T-helper 2 cell treated with Interferon-gamma antibody and Interleukin-4, amounts not matched to agents 5 μg/mL and 100 μg/mL, for 36 hours (primary cell): ENCODE results near the gene AMZ2.

Source experiments
- DNase-seq: peaks from one replicate; pipeline ENCODE4 v3.0.0; 2021; ENCODE audit warnings: low spot score
- H3K27ac Mint-ChIP-seq: one replicate; pipeline ENCODE4 v1.8.0; 2021; ENCODE audit warnings: mild to moderate bottlenecking, mixed read lengths
- H3K27me3 Mint-ChIP-seq: one replicate; pipeline ENCODE4 v1.8.0; 2021; ENCODE audit warnings: low read depth, mixed read lengths
- H3K36me3 Mint-ChIP-seq: one replicate; pipeline ENCODE4 v1.8.0; 2021; ENCODE audit warnings: low read depth, mixed read lengths
- H3K4me1 Mint-ChIP-seq: one replicate; pipeline ENCODE4 v1.8.0; 2021; ENCODE audit warnings: low read depth, mixed read lengths
- H3K4me3 Mint-ChIP-seq: one replicate; pipeline ENCODE4 v1.8.0; 2022; ENCODE audit warnings: mild to moderate bottlenecking, moderate library complexity, mixed read lengths
- H3K9me3 Mint-ChIP-seq: one replicate; pipeline ENCODE4 v1.8.0; 2021; ENCODE audit warnings: mixed read lengths

AMZ2 gene

GRCh38 chr17:68296217-68297191 lies 48.7 kb downstream of the AMZ2 start:
- peak overlapping the region; percentile 72 for H3K4me3 Mint-ChIP-seq
- H3K36me3 Mint-ChIP-seq, result peaks cover 5% of the 10 kb centered on the region
- H3K27me3 Mint-ChIP-seq, result peaks cover 3% of the 10 kb centered on the region
- peaks cover 56% of the 10 kb centered on the region for H3K4me1 Mint-ChIP-seq
- peak overlapping the region; percentile 92 for H3K27ac Mint-ChIP-seq
- no peaks in the 10 kb centered on the region for H3K9me3 Mint-ChIP-seq
- DNase-seq, result peak; percentile 57

- H3K27ac Mint-ChIP-seq, result peak overlapping the region; percentile 92
- DNase-seq, result no peak
Measured at GRCh38 chr17:68297195-68297594, 49.4 kb downstream of the AMZ2 start.

GRCh38 chr17:68298601-68299000 lies 50.8 kb downstream of the AMZ2 start:
- Mint-ChIP-seq H3K27ac (peak overlapping the region; percentile 36), H3K4me3 (no peak overlapping the region), H3K9me3 (no peaks in the 10 kb centered on the region), H3K36me3 (peaks cover 5% of the 10 kb centered on the region), H3K4me1 (peaks cover 54% of the 10 kb centered on the region), H3K27me3 (peaks cover 3% of the 10 kb centered on the region)
- no peak for DNase-seq

More at GRCh38 chr17:68297195-68297594, 49.4 kb downstream of the AMZ2 start:
- peaks cover 3% of the 10 kb centered on the region for H3K27me3 Mint-ChIP-seq
- H3K4me3 Mint-ChIP-seq, result peak overlapping the region; percentile 72
- H3K9me3 Mint-ChIP-seq, result no peaks in the 10 kb centered on the region
- peaks cover 59% of the 10 kb centered on the region for H3K4me1 Mint-ChIP-seq
- H3K36me3 Mint-ChIP-seq, result peaks cover 5% of the 10 kb centered on the region

- Mint-ChIP-seq H3K27me3 (peaks cover 2% of the 10 kb centered on the region), H3K4me1 (peaks cover 44% of the 10 kb centered on the region), H3K4me3 (no peak overlapping the region)
Measured at GRCh38 chr17:68299817-68300216, 52.0 kb downstream of the AMZ2 start.

GRCh38 chr17:68301438-68301959 lies 53.7 kb downstream of the AMZ2 start:
- no peak overlapping the region for H3K27ac Mint-ChIP-seq
- H3K9me3 Mint-ChIP-seq, result no peaks in the 10 kb centered on the region
- DNase-seq, result no peak
- H3K27me3 Mint-ChIP-seq, result no peaks in the 10 kb centered on the region
- H3K4me3 Mint-ChIP-seq, result no peak overlapping the region
- peaks cover 3% of the 10 kb centered on the region for H3K36me3 Mint-ChIP-seq
- H3K4me1 Mint-ChIP-seq, result peaks cover 38% of the 10 kb centered on the region

More at GRCh38 chr17:68299817-68300216, 52.0 kb downstream of the AMZ2 start:
- peaks cover 5% of the 10 kb centered on the region for H3K36me3 Mint-ChIP-seq
- DNase-seq, result no peak
- H3K9me3 Mint-ChIP-seq, result no peaks in the 10 kb centered on the region
- H3K27ac Mint-ChIP-seq, result no peak overlapping the region

- no peak overlapping the region for H3K27ac Mint-ChIP-seq
- DNase-seq, result no peak
Measured at GRCh38 chr17:68302066-68302564, 54.3 kb downstream of the AMZ2 start.

GRCh38 chr17:68302666-68303065 lies 54.8 kb downstream of the AMZ2 start:
- H3K36me3 Mint-ChIP-seq, result peaks cover 6% of the 10 kb centered on the region
- no peak overlapping the region for H3K4me3 Mint-ChIP-seq
- H3K27ac Mint-ChIP-seq, result no peak overlapping the region
- peaks cover 36% of the 10 kb centered on the region for H3K4me1 Mint-ChIP-seq
- no peak for DNase-seq
- H3K27me3 Mint-ChIP-seq, result no peaks in the 10 kb centered on the region
- H3K9me3 Mint-ChIP-seq, result no peaks in the 10 kb centered on the region

More at GRCh38 chr17:68302066-68302564, 54.3 kb downstream of the AMZ2 start:
- Mint-ChIP-seq H3K4me3 (no peak overlapping the region), H3K9me3 (no peaks in the 10 kb centered on the region), H3K4me1 (peaks cover 35% of the 10 kb centered on the region), H3K36me3 (peaks cover 3% of the 10 kb centered on the region), H3K27me3 (no peaks in the 10 kb centered on the region)

- no peak for DNase-seq
Measured at GRCh38 chr17:68304706-68305105, 56.9 kb downstream of the AMZ2 start.

GRCh38 chr17:68305142-68305541 lies 57.3 kb downstream of the AMZ2 start:
- Mint-ChIP-seq H3K4me1 (peaks cover 26% of the 10 kb centered on the region), H3K9me3 (no peaks in the 10 kb centered on the region), H3K36me3 (peaks cover 8% of the 10 kb centered on the region), H3K27me3 (no peaks in the 10 kb centered on the region), H3K4me3 (no peak overlapping the region), H3K27ac (no peak overlapping the region)
- DNase-seq, result no peak

More at GRCh38 chr17:68304706-68305105, 56.9 kb downstream of the AMZ2 start:
- Mint-ChIP-seq H3K36me3 (peaks cover 8% of the 10 kb centered on the region), H3K27ac (no peak overlapping the region), H3K27me3 (no peaks in the 10 kb centered on the region), H3K9me3 (no peaks in the 10 kb centered on the region), H3K4me3 (no peak overlapping the region), H3K4me1 (peaks cover 24% of the 10 kb centered on the region)
